MM.1S (cell line): Measurements from ENCODE around the gene PPP1CA.

Experiments
- DNase-seq: peaks from one replicate; pipeline ENCODE4 v3.0.0-alpha.2; 2015
- H2AFZ ChIP-seq: fragments of 300-600 bp; sonication (generic); 2 replicates; pipeline ENCODE4 v1.6.0; 2016; ENCODE audit warnings: antibody characterized with exemption, low read length
- H3F3A ChIP-seq: fragments of 300-600 bp; sonication (generic); 2 replicates; pipeline ENCODE4 v1.6.1; 2016; ENCODE audit warnings: mild to moderate bottlenecking, antibody characterized with exemption, low read length, moderate library complexity, mixed read lengths; ENCODE audit not compliant: insufficient read depth
- H3K27ac ChIP-seq: fragments of 300-600 bp; sonication (generic); 2 replicates; pipeline ENCODE4 v1.5.1; 2016; ENCODE audit warnings: mild to moderate bottlenecking, low read length
- H3K27me3 ChIP-seq: fragments of 300-600 bp; sonication (generic); replicated peaks from 2 replicates; pipeline ENCODE4 v1.6.0; 2016; ENCODE audit warnings: low read length; ENCODE audit not compliant: insufficient read depth
- H3K36me3 ChIP-seq: fragments of 300-600 bp; sonication (generic); replicated peaks from 2 replicates; pipeline ENCODE4 v1.6.1; 2016; ENCODE audit warnings: mild to moderate bottlenecking, low read length, mixed read lengths; ENCODE audit not compliant: insufficient read depth
- H3K4me1 ChIP-seq: fragments of 300-600 bp; sonication (generic); 2 replicates; pipeline ENCODE4 v1.6.1; 2016; ENCODE audit warnings: low read length, mixed read lengths
- H3K4me2 ChIP-seq: fragments of 300-600 bp; sonication (generic); 2 replicates; pipeline ENCODE4 v1.6.0; 2016; ENCODE audit warnings: low read depth, low read length
- H3K4me3 ChIP-seq: fragments of 300-600 bp; sonication (generic); 2 replicates; pipeline ENCODE4 v1.5.1; 2016; ENCODE audit warnings: low read length, mixed read lengths
- H3K79me2 ChIP-seq: fragments of 300-600 bp; sonication (generic); 2 replicates; pipeline ENCODE4 v1.6.1; 2016; ENCODE audit warnings: mixed run types, low read length, mixed read lengths
- H3K9ac ChIP-seq: fragments of 300-600 bp; sonication (generic); 2 replicates; pipeline ENCODE4 v1.6.1; 2016; ENCODE audit warnings: low read length, mixed read lengths
- H3K9me2 ChIP-seq: fragments of 300-600 bp; sonication (generic); replicated peaks from 2 replicates; pipeline ENCODE4 v1.6.1; 2016; ENCODE audit warnings: mild to moderate bottlenecking, low read length, mixed read lengths; ENCODE audit not compliant: insufficient read depth
- H3K9me3 ChIP-seq: fragments of 300-600 bp; sonication (generic); replicated peaks from 2 replicates; pipeline ENCODE4 v1.6.1; 2016; ENCODE audit warnings: mild to moderate bottlenecking, low read length, mixed read lengths; ENCODE audit not compliant: insufficient read depth
- H4K20me1 ChIP-seq: fragments of 300-600 bp; sonication (generic); 2 replicates; pipeline ENCODE4 v1.6.1; 2016; ENCODE audit warnings: mild to moderate bottlenecking, low read length, moderate library complexity, mixed read lengths; ENCODE audit not compliant: insufficient read depth
- EZH2 ChIP-seq: fragments of 300-600 bp; sonication (generic); optimal IDR thresholded peaks from 2 replicates; pipeline ENCODE3; 2017; ENCODE audit warnings: low read depth, mild to moderate bottlenecking, antibody characterized with exemption, low read length, mixed read lengths
- EZH2phosphoT487 ChIP-seq: fragments of 300-600 bp; sonication (generic); IDR thresholded peaks from 2 replicates; pipeline ENCODE4 v1.6.1; 2018; ENCODE audit warnings: antibody characterized with exemption, low read length
- TF ChIP-seq, protein P1 (sequence below): fragments of 300-600 bp; sonication (generic); IDR thresholded peaks from 2 replicates; pipeline ENCODE4 v1.5.1; 2016; ENCODE audit warnings: antibody characterized with exemption, low read length, mixed read lengths

PPP1CA gene

DNA sequence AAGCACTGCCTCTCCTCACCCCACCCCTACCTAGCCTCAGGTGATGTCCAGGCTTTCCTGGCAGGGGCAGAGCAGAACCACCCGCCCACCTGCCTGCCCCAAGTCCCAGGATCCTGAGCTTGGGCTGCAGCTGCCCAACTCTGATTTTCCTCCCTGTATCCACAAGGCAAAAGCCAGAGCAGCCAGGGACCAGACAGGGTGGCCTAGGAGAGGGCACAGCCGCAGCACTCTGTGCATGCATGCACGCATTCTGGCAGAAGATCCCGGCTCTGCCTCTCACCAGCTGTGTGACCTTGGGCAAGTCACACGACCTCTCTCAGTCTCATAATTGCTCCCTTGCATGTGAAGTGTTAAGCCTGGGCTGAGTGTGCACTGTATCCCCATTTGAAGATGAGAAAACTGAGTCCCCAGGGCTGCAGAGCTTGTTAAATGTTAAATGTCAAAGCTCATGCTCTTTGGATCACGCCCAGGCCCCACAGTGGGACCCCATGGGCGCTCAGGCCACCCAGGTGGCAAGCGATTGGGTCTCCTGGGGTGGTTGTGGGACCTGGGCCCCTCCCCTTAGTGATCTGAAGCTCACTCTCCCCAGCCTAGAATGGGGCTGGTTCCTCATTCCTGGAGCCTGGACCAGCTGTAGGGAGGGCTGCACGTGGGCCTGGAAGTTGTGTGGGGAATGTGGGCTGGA is 11.0 kb upstream of the PPP1CA start:
- H3K9ac ChIP-seq, result no peak overlapping the region
- H2AFZ ChIP-seq, result no peak overlapping the region
- H3K4me2 ChIP-seq, result no peak overlapping the region
- H3K27me3 ChIP-seq, result peaks cover 6% of the 10 kb centered on the region; the same call in 1 of the 2 replicates
- no peak overlapping the region for H3K4me3 ChIP-seq
- H3K36me3 ChIP-seq, result no peaks in the 10 kb centered on the region
- no peaks in the 10 kb centered on the region for H3K9me2 ChIP-seq
- DNase-seq, result no peak
- no peaks in the 10 kb centered on the region; the same call in 1 of the 2 replicates for H3F3A ChIP-seq
- no peak overlapping the region for H3K27ac ChIP-seq
- H4K20me1 ChIP-seq, result no peaks in the 10 kb centered on the region
- peaks cover 19% of the 10 kb centered on the region for H3K4me1 ChIP-seq
- no peaks in the 10 kb centered on the region for H3K79me2 ChIP-seq
- TF ChIP-seq, protein P1, sequence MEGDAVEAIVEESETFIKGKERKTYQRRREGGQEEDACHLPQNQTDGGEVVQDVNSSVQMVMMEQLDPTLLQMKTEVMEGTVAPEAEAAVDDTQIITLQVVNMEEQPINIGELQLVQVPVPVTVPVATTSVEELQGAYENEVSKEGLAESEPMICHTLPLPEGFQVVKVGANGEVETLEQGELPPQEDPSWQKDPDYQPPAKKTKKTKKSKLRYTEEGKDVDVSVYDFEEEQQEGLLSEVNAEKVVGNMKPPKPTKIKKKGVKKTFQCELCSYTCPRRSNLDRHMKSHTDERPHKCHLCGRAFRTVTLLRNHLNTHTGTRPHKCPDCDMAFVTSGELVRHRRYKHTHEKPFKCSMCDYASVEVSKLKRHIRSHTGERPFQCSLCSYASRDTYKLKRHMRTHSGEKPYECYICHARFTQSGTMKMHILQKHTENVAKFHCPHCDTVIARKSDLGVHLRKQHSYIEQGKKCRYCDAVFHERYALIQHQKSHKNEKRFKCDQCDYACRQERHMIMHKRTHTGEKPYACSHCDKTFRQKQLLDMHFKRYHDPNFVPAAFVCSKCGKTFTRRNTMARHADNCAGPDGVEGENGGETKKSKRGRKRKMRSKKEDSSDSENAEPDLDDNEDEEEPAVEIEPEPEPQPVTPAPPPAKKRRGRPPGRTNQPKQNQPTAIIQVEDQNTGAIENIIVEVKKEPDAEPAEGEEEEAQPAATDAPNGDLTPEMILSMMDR, result no peak
- TF ChIP-seq EZH2 (no peak), EZH2phosphoT487 (no peak)
- H3K9me3 ChIP-seq, result no peaks in the 10 kb centered on the region

DNA sequence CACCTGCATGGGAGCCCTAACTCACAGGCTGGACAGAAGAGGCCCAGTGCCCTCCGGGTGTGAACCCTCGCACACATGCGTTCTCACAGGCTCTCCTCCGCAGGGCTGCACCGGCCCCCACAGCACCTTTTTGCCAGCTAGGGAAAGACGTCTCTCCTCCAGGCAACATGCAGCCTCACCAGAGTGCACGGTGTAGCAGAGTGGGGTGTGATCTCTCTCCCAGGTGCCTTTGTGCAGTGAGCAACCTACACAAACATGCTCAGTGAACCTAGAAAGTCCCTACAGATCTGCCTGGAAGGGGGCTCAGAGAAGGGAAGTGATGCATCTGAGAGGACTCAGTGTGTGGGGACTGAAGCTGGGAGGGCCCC is 10.1 kb upstream of the PPP1CA start:
- H3K4me1 ChIP-seq, result peaks cover 19% of the 10 kb centered on the region
- H3K27me3 ChIP-seq, result peaks cover 6% of the 10 kb centered on the region; the same call in 1 of the 2 replicates
- H3K9ac ChIP-seq, result no peak overlapping the region
- H2AFZ ChIP-seq, result no peak overlapping the region
- no peaks in the 10 kb centered on the region for H3K36me3 ChIP-seq
- H3K79me2 ChIP-seq, result no peaks in the 10 kb centered on the region
- H3K27ac ChIP-seq, result no peak overlapping the region
- H4K20me1 ChIP-seq, result no peaks in the 10 kb centered on the region
- H3K4me2 ChIP-seq, result no peak overlapping the region
- H3K4me3 ChIP-seq, result no peak overlapping the region
- no peaks in the 10 kb centered on the region; the same call in 1 of the 2 replicates for H3F3A ChIP-seq
- H3K9me2 ChIP-seq, result no peaks in the 10 kb centered on the region
- H3K9me3 ChIP-seq, result no peaks in the 10 kb centered on the region
- TF ChIP-seq EZH2 (no peak), EZH2phosphoT487 (no peak)
- TF ChIP-seq, protein P1, result no peak
- DNase-seq, result no peak

DNA sequence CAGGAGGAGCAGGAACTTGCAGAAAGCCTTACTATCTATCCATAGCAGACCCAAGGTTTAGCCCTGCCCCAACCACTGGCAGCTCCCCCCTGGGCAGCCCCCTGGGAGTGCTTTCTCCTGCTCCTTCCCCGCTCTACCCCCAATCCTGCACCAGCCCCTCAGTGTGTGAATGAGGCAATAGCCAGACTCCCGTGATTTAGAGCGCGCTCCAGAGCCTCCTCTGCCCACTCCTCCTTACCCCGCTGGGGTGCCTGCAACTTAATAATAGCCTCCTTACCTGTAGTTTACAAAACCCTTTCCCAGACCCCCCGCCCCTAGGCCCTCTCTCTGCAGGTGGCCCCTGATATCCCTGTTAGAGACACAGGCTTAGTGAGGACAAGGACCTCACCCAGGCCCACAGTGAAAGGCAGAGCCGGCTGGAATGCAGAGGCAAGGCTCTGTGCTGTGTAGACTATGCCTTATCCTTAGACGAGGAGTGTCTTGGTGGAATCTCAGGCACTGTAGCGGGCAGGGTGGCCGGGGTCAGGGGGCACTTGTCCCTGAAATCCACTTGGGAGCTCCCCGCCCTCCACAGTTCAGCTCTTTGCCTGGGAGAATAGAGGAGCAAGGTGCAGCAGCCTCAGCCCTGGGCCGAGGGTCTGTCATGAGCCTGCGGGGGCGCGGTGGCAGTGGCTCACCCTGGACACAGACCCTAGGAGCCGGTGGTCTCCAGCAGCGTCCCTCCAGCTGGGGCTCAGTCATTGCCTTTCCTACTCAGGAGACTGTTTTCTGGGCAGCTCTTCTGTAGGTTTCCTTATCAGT is 9.5 kb upstream of the PPP1CA start:
- no peak overlapping the region for H3K27ac ChIP-seq
- H3K4me3 ChIP-seq, result no peak overlapping the region
- no peak overlapping the region for H2AFZ ChIP-seq
- H3K9me3 ChIP-seq, result no peaks in the 10 kb centered on the region
- H3K79me2 ChIP-seq, result no peaks in the 10 kb centered on the region
- DNase-seq, result no peak
- H3K9ac ChIP-seq, result no peak overlapping the region
- TF ChIP-seq EZH2phosphoT487, result no peak
- TF ChIP-seq EZH2, result no peak
- TF ChIP-seq, protein P1, result no peak
- peaks cover 19% of the 10 kb centered on the region for H3K4me1 ChIP-seq
- no peaks in the 10 kb centered on the region; the same call in 1 of the 2 replicates for H3F3A ChIP-seq
- H3K36me3 ChIP-seq, result no peaks in the 10 kb centered on the region
- H3K4me2 ChIP-seq, result no peak overlapping the region
- no peaks in the 10 kb centered on the region for H3K9me2 ChIP-seq
- peaks cover 6% of the 10 kb centered on the region; the same call in 1 of the 2 replicates for H3K27me3 ChIP-seq
- no peaks in the 10 kb centered on the region for H4K20me1 ChIP-seq
